ENCODE results near the gene U2AF2. TPM values are rescaled to one million over a fixed set of nuclear protein-coding genes. Genes with fewer than 3 reads are reported as not detected.
A peak's percentile ranks its signal among the peaks of the same experiment; 100 is the strongest.

U2AF2 gene
- polyA plus RNA-seq, 3 donors = 5.3 to 166 (median 5.4) TPM

DNA sequence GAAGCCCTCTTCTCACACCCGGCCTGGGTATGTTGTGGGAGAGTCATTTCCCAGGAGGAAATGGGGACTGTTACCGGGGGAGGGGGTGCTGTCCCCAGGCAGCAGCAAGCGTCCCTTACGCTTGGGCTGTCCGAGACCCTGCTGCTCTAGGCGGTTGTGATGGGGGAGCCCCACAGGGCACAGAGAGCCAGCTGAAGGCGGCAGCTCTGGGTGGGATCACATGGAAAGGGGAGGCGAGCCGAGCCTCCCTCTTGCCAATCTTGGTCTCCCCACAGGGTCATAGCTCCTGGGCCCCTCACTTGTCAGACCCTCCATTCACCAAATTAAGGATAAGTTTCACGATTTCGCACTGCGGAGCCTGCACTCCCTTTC lies 42.2 kb downstream of the U2AF2 start:
- no peak for DNase-seq
- Histone ChIP-seq H3K9me3 (replicated peaks in 1 of 2; ENCODE audit: control insufficient read depth in 1 of 2, insufficient read depth in 1 of 2, low read length in 2 of 2) (no peaks in the 10 kb centered on the region), H3K79me2 (ENCODE audit: insufficient read depth, low read length) (no peaks in the 10 kb centered on the region), H3K27ac (ENCODE audit: low read depth in 1 of 2, low read length in 2 of 2) (peak overlapping the region in 1 of 2 donors; percentile 14), H3K4me2 (replicated peaks; ENCODE audit: extremely low read depth, low read length, poor library complexity, severe bottlenecking) (no peak overlapping the region), H3K27me3 (ENCODE audit: control insufficient read depth in 2 of 2, insufficient read depth in 2 of 2, low read length in 2 of 2) (no peaks in the 10 kb centered on the region), H3K36me3 (replicated peaks in 1 of 2; ENCODE audit: control insufficient read depth in 1 of 2, insufficient read depth in 2 of 2, low read length in 2 of 2) (peaks cover 68 to 84% of the 10 kb centered on the region in 2 donors), H3K4me1 (ENCODE audit: control insufficient read depth in 1 of 2, insufficient read depth in 2 of 2, low read length in 2 of 2) (no peaks in the 10 kb centered on the region), H4K20me1 (ENCODE audit: insufficient read depth, low read length) (peaks cover 38% of the 10 kb centered on the region), H2AFZ (ENCODE audit: insufficient read depth, low read depth, low read length, poor library complexity, severe bottlenecking) (no peak overlapping the region), H3K4me3 (replicated peaks in 1 of 3; ENCODE audit: low read depth in 2 of 3, low read length in 3 of 3) (no peak overlapping the region), H3K9ac (ENCODE audit: insufficient read depth, low read length, poor library complexity, severe bottlenecking) (no peak overlapping the region)
- Mint-ChIP-seq H3K9me3 (peaks cover 0 to 3% (median 0%) of the 10 kb centered on the region in 7 donors), H3K36me3 (peaks cover 69 to 89% of the 10 kb centered on the region in 2 donors), H3K4me1 (no peaks in the 10 kb centered on the region), H3K27ac (peak overlapping the region in 3 of 7 donors; percentile 46 to 67 (median 54)), H3K4me3 (no peak overlapping the region), H3K27me3 (ENCODE audit: low read depth in 3 of 3) (no peaks in the 10 kb centered on the region)
- intact Hi-C loops (cut with micrococcal nuclease) = no loop called here
- TF ChIP-seq, protein P1, sequence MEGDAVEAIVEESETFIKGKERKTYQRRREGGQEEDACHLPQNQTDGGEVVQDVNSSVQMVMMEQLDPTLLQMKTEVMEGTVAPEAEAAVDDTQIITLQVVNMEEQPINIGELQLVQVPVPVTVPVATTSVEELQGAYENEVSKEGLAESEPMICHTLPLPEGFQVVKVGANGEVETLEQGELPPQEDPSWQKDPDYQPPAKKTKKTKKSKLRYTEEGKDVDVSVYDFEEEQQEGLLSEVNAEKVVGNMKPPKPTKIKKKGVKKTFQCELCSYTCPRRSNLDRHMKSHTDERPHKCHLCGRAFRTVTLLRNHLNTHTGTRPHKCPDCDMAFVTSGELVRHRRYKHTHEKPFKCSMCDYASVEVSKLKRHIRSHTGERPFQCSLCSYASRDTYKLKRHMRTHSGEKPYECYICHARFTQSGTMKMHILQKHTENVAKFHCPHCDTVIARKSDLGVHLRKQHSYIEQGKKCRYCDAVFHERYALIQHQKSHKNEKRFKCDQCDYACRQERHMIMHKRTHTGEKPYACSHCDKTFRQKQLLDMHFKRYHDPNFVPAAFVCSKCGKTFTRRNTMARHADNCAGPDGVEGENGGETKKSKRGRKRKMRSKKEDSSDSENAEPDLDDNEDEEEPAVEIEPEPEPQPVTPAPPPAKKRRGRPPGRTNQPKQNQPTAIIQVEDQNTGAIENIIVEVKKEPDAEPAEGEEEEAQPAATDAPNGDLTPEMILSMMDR (IDR thresholded peaks at IDR 0.05) = no peak
- WGBS (ENCODE audit: insufficient coverage) = 88% methylated on average over 6 of the region's 12 CpGs

DNA sequence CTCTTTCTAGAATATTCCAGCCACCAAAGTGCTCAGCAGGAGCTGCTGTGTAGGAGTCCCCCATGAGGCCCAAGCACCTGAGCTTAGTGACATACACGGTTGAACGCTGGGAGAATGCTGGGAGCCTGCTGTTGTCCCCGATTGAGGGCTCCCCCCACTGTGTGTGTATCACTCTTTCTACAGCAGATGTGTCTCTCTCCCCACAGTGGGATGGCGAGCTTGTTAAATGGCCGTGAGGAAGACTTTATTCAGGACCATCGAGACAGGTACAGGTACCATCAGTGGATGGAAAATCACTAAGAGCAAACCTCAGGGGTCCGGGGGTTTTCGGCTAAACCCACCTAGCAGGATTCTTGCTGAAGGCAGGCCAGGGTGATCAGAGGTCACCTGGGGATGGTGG lies 42.9 kb downstream of the U2AF2 start:
- Histone ChIP-seq H2AFZ (ENCODE audit: insufficient read depth, low read depth, low read length, poor library complexity, severe bottlenecking) (no peak overlapping the region), H3K4me2 (replicated peaks; ENCODE audit: extremely low read depth, low read length, poor library complexity, severe bottlenecking) (no peak overlapping the region), H3K4me3 (replicated peaks in 1 of 3; ENCODE audit: low read depth in 2 of 3, low read length in 3 of 3) (no peak overlapping the region), H3K9me3 (replicated peaks in 1 of 2; ENCODE audit: control insufficient read depth in 1 of 2, insufficient read depth in 1 of 2, low read length in 2 of 2) (no peaks in the 10 kb centered on the region), H3K79me2 (ENCODE audit: insufficient read depth, low read length) (no peaks in the 10 kb centered on the region), H3K36me3 (replicated peaks in 1 of 2; ENCODE audit: control insufficient read depth in 1 of 2, insufficient read depth in 2 of 2, low read length in 2 of 2) (peaks cover 65 to 84% of the 10 kb centered on the region in 2 donors), H3K27ac (ENCODE audit: low read depth in 1 of 2, low read length in 2 of 2) (no peak overlapping the region), H3K27me3 (ENCODE audit: control insufficient read depth in 2 of 2, insufficient read depth in 2 of 2, low read length in 2 of 2) (no peaks in the 10 kb centered on the region), H3K9ac (ENCODE audit: insufficient read depth, low read length, poor library complexity, severe bottlenecking) (no peak overlapping the region), H4K20me1 (ENCODE audit: insufficient read depth, low read length) (peaks cover 32% of the 10 kb centered on the region), H3K4me1 (ENCODE audit: control insufficient read depth in 1 of 2, insufficient read depth in 2 of 2, low read length in 2 of 2) (no peaks in the 10 kb centered on the region)
- intact Hi-C loops (cut with micrococcal nuclease) = no loop called here
- DNase-seq = no peak
- 97% methylated on average over 5 of the region's 8 CpGs for WGBS (ENCODE audit: insufficient coverage)
- Mint-ChIP-seq H3K4me1 (no peaks in the 10 kb centered on the region), H3K27me3 (ENCODE audit: low read depth in 3 of 3) (no peaks in the 10 kb centered on the region), H3K36me3 (peaks cover 67 to 85% of the 10 kb centered on the region in 2 donors), H3K4me3 (no peak overlapping the region), H3K9me3 (peaks cover 0 to 3% (median 0%) of the 10 kb centered on the region in 7 donors), H3K27ac (peak overlapping the region in 3 of 7 donors; percentile 32 to 67 (median 46))
- TF ChIP-seq, protein P1 (IDR thresholded peaks at IDR 0.05) = no peak

Data from CD14-positive monocyte (primary cell).